ENCODE data around the gene ERP27. TPM values are rescaled to one million over a fixed set of nuclear protein-coding genes. Genes with fewer than 3 reads are reported as not detected.

ERP27 gene
- 4.4 TPM for polyA plus RNA-seq (2013)

DNA sequence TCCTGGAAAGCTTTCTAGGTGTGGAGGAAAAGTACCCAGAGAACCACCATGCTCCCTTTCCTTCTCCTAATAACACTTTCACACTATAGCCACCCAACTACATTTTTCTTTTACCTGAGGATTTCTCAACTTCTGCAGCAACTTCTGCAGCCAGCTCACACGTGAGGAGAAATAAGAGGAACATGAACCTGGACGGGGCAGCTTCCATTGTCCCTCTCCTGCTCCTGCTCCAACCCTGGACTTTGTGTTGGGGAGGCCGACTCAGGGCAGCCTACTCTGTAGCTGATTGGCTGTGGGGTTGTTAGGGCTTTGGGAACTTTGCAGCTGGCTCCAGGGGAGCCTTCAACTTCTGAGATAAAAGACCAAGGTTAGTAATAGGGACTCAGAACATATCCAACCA is at the start of gene ERP27:
Gene ERP27, minus strand, starts transcription at position 237 of the 400 bp plus-strand sequence. Its CDS starts 29 bp downstream, at position 208.
- Histone ChIP-seq H3K27ac (ENCODE audit: insufficient read depth in 1 of 2, low read depth in 1 of 2, low read length in 2 of 2, poor library complexity in 1 of 2, severe bottlenecking in 2 of 2) (peak within 1 kb of the TSS in 1 of 2 experiments; percentile 6), H3K27me3 (replicated peaks in 2 of 5; ENCODE audit: control insufficient read depth in 4 of 5, insufficient read depth in 5 of 5, low read length in 4 of 5) (no peaks in the 10 kb centered on the region), H3K36me3 (ENCODE audit: control insufficient read depth in 4 of 4, insufficient read depth in 4 of 4, low read length in 3 of 4) (peaks cover 16 to 27% (median 21%) of the 10 kb centered on the region in 4 experiments), H3K9me3 (ENCODE audit: control extremely low read depth in 1 of 5, control insufficient read depth in 4 of 5, insufficient read depth in 2 of 5, low read depth in 1 of 5, low read length in 4 of 5) (no peaks in the 10 kb centered on the region), H3K4me3 (ENCODE audit: control insufficient read depth in 1 of 7, extremely low read depth in 1 of 7, insufficient read depth in 4 of 7, low read depth in 2 of 7, low read length in 6 of 7) (no peak within 1 kb of the TSS), H3K4me1 (ENCODE audit: control extremely low read depth in 1 of 4, control insufficient read depth in 4 of 4, insufficient read depth in 4 of 4, low read length in 3 of 4) (peaks cover 4 to 9% (median 7%) of the 10 kb centered on the region in 4 experiments)
- 75% methylated on average over 2 of the region's 3 CpGs for WGBS (ENCODE audit: insufficient coverage)
- DNase-seq: no peak
- ChIA-PET CTCF (interaction anchor here (0.7 to 4.8 kb wide), 8 partner anchors 9 to 163 kb away, joined by 3 to 30 read pairs (median 6); partner anchors contain the start of gene ARHGDIB), POLR2A (interaction anchor here (0.8 kb wide), 1 partner anchor 22 kb away, joined by 3 read pairs; no protein-coding TSS in a partner anchor)

DNA sequence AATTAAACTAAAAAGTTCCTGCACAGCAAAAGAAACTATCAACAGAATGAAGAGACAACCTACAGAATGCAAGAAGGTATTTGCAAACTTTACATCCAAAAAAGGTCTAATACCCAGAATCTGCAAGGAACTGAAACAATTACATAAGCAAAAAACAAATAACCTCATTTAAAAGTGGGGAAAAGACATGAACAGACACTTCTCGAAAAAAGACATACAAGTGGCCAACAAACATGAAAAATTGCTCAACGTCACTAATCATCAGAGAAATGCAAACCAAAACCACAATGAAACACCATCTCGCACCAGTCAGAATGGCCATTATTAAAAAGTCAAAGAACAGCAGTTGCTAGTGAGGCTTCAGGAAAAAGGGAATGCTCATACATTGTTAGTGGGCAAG is 49.7 kb upstream of the ERP27 start:
- peaks cover 13 to 35% (median 21%) of the 10 kb centered on the region in 4 experiments for H3K4me1 ChIP-seq (ENCODE audit: control extremely low read depth in 1 of 4, control insufficient read depth in 4 of 4, insufficient read depth in 4 of 4, low read length in 3 of 4)
- POLR2A ChIA-PET: no interaction called here
- H3K27ac ChIP-seq (ENCODE audit: insufficient read depth in 1 of 2, low read depth in 1 of 2, low read length in 2 of 2, poor library complexity in 1 of 2, severe bottlenecking in 2 of 2): no peak overlapping the region
- H3K4me3 ChIP-seq (ENCODE audit: control insufficient read depth in 1 of 7, extremely low read depth in 1 of 7, insufficient read depth in 4 of 7, low read depth in 2 of 7, low read length in 6 of 7): no peak overlapping the region
- DNase-seq: no peak
- no peaks in the 10 kb centered on the region for H3K36me3 ChIP-seq (ENCODE audit: control insufficient read depth in 4 of 4, insufficient read depth in 4 of 4, low read length in 3 of 4)
- WGBS (ENCODE audit: insufficient coverage): 93% methylated on average over 3 of the region's 3 CpGs
- CTCF ChIA-PET: interaction anchor here (0.6 kb wide), 1 partner anchor 127 kb away, joined by 3 read pairs; no protein-coding TSS in a partner anchor
- no peaks in the 10 kb centered on the region for H3K27me3 ChIP-seq (replicated peaks in 2 of 5; ENCODE audit: control insufficient read depth in 4 of 5, insufficient read depth in 5 of 5, low read length in 4 of 5)
- no peaks in the 10 kb centered on the region for H3K9me3 ChIP-seq (ENCODE audit: control extremely low read depth in 1 of 5, control insufficient read depth in 4 of 5, insufficient read depth in 2 of 5, low read depth in 1 of 5, low read length in 4 of 5)

DNA sequence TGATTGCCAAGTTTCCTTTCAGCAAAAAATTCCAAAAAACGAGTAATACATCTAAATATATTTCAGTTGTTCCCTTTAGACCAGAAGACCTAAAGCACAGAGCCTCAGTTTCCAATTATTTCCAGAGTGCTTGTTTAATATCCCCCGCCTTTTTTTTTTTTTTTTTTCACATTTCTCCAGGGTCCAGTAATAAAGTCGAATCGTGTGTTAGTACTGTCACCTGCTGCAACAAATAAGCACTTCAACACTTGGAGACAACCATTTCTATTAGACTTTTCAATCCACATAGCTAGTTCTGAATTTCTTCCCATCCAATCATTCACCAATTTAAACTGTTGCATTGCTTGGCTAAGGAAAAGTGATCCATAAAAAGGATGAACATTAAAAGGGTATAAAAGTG is 48.1 kb upstream of the ERP27 start:
- ChIA-PET CTCF (interaction anchor here (0.9 to 2.2 kb wide), 6 partner anchors 9 to 139 kb away, joined by 3 to 10 read pairs (median 4); no protein-coding TSS in a partner anchor), POLR2A (no interaction called here)
- H3K27me3 ChIP-seq (replicated peaks in 2 of 5; ENCODE audit: control insufficient read depth in 4 of 5, insufficient read depth in 5 of 5, low read length in 4 of 5): no peaks in the 10 kb centered on the region

DNA sequence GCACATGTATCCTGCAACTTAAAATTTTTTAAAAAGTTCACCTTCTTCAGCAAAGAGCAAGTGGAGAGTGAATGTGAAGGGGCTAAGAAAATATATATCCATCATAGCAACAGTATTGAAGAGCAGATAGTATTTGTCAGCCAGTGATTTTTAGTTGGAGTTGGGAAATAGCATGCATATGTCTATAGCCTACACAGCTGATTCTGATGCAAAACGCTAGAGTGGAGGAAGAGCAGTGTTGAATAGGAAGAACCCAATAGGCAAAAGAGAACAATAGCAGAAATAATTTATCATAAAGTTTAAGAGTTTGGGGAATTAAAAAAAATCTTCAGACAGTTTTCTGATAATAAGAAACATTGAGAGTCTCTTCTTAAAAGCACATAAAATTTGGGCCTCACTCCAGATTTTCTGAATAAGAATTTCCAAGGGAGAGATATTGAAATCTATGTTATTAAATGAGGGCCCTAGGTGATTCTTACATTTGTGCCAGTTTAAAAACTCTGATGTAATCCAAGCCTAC is 46.5 kb upstream of the ERP27 start:
- ChIA-PET CTCF (interaction anchor here (0.9 to 3.8 kb wide), 10 partner anchors 9 to 174 kb away, joined by 3 to 10 read pairs (median 4); partner anchors contain the start of gene PDE6H), POLR2A (no interaction called here)
- DNase-seq: no peak
- peaks cover 25 to 62% (median 35%) of the 10 kb centered on the region in 4 experiments for H3K4me1 ChIP-seq (ENCODE audit: control extremely low read depth in 1 of 4, control insufficient read depth in 4 of 4, insufficient read depth in 4 of 4, low read length in 3 of 4)
- no peak overlapping the region for H3K4me3 ChIP-seq (ENCODE audit: control insufficient read depth in 1 of 7, extremely low read depth in 1 of 7, insufficient read depth in 4 of 7, low read depth in 2 of 7, low read length in 6 of 7)
- H3K9me3 ChIP-seq (ENCODE audit: control extremely low read depth in 1 of 5, control insufficient read depth in 4 of 5, insufficient read depth in 2 of 5, low read depth in 1 of 5, low read length in 4 of 5): no peaks in the 10 kb centered on the region
- no peak overlapping the region for H3K27ac ChIP-seq (ENCODE audit: insufficient read depth in 1 of 2, low read depth in 1 of 2, low read length in 2 of 2, poor library complexity in 1 of 2, severe bottlenecking in 2 of 2)
- no peaks in the 10 kb centered on the region for H3K36me3 ChIP-seq (ENCODE audit: control insufficient read depth in 4 of 4, insufficient read depth in 4 of 4, low read length in 3 of 4)
- no CpG with 5 or more reads among the region's 1 CpG for WGBS (ENCODE audit: insufficient coverage)
- no peaks in the 10 kb centered on the region for H3K27me3 ChIP-seq (replicated peaks in 2 of 5; ENCODE audit: control insufficient read depth in 4 of 5, insufficient read depth in 5 of 5, low read length in 4 of 5)

More for the DNA sequence above, 48.1 kb upstream of the ERP27 start:
- peaks cover 15 to 48% (median 28%) of the 10 kb centered on the region in 4 experiments for H3K4me1 ChIP-seq (ENCODE audit: control extremely low read depth in 1 of 4, control insufficient read depth in 4 of 4, insufficient read depth in 4 of 4, low read length in 3 of 4)
- DNase-seq: peak in 1 of 3 donors; percentile 20
- no peak overlapping the region for H3K27ac ChIP-seq (ENCODE audit: insufficient read depth in 1 of 2, low read depth in 1 of 2, low read length in 2 of 2, poor library complexity in 1 of 2, severe bottlenecking in 2 of 2)
- no peak overlapping the region for H3K4me3 ChIP-seq (ENCODE audit: control insufficient read depth in 1 of 7, extremely low read depth in 1 of 7, insufficient read depth in 4 of 7, low read depth in 2 of 7, low read length in 6 of 7)
- no peaks in the 10 kb centered on the region for H3K9me3 ChIP-seq (ENCODE audit: control extremely low read depth in 1 of 5, control insufficient read depth in 4 of 5, insufficient read depth in 2 of 5, low read depth in 1 of 5, low read length in 4 of 5)
- H3K36me3 ChIP-seq (ENCODE audit: control insufficient read depth in 4 of 4, insufficient read depth in 4 of 4, low read length in 3 of 4): no peaks in the 10 kb centered on the region
- 87% methylated on average over 4 of the region's 4 CpGs for WGBS (ENCODE audit: insufficient coverage)

DNA sequence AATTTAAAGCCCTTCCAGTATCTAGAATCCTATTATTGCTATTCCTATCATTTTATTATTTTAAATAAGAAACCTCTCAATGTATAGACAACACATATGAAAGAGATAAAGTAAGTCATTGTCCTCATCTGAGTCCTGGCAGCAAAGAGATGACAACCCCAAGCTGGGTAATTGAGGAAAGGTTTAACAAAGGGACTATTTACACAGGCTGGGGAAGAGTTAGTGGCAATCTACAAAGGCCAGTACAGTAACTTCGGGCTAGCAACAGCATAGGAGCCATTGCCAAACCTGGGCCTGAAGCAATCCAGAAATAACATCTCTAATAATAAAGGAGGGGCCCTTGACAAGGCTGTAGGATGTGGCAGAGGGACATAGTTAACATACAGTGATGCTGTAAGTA is 45.7 kb upstream of the ERP27 start:
- no peaks in the 10 kb centered on the region for H3K9me3 ChIP-seq (ENCODE audit: control extremely low read depth in 1 of 5, control insufficient read depth in 4 of 5, insufficient read depth in 2 of 5, low read depth in 1 of 5, low read length in 4 of 5)
- H3K27me3 ChIP-seq (replicated peaks in 2 of 5; ENCODE audit: control insufficient read depth in 4 of 5, insufficient read depth in 5 of 5, low read length in 4 of 5): no peaks in the 10 kb centered on the region
- POLR2A ChIA-PET: no interaction called here
- no peak overlapping the region for H3K27ac ChIP-seq (ENCODE audit: insufficient read depth in 1 of 2, low read depth in 1 of 2, low read length in 2 of 2, poor library complexity in 1 of 2, severe bottlenecking in 2 of 2)
- no peaks in the 10 kb centered on the region for H3K36me3 ChIP-seq (ENCODE audit: control insufficient read depth in 4 of 4, insufficient read depth in 4 of 4, low read length in 3 of 4)
- no peak overlapping the region for H3K4me3 ChIP-seq (ENCODE audit: control insufficient read depth in 1 of 7, extremely low read depth in 1 of 7, insufficient read depth in 4 of 7, low read depth in 2 of 7, low read length in 6 of 7)
- WGBS (ENCODE audit: insufficient coverage): 100% methylated on average over 1 of the region's 1 CpG
- CTCF ChIA-PET: interaction anchor here (0.7 to 3.8 kb wide), 9 partner anchors 8 to 58 kb away, joined by 3 to 10 read pairs (median 5); partner anchors contain the start of gene PDE6H
- peaks cover 19 to 62% (median 33%) of the 10 kb centered on the region in 4 experiments for H3K4me1 ChIP-seq (ENCODE audit: control extremely low read depth in 1 of 4, control insufficient read depth in 4 of 4, insufficient read depth in 4 of 4, low read length in 3 of 4)
- DNase-seq: no peak

DNA sequence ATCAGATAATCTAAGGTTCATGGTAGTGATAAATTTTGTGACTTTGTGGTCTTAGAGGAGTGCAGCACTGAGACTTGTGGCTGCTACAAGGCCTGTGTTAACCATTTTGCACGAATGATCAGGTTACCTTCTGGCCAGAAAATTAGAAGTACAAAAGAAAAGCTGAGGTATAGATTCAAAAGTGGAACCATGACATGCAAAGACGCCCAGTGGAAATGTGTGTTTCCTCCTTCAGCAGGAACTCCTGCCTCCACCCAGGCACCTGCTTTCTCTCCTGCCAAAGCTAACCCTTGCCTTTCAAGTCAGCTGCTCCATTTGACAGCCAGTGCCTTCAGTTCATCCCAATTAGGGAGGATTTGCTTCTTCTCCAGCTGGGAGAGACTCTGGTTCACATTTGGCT is 44.7 kb upstream of the ERP27 start:
- Histone ChIP-seq H3K27ac (ENCODE audit: insufficient read depth in 1 of 2, low read depth in 1 of 2, low read length in 2 of 2, poor library complexity in 1 of 2, severe bottlenecking in 2 of 2) (no peak overlapping the region), H3K4me1 (ENCODE audit: control extremely low read depth in 1 of 4, control insufficient read depth in 4 of 4, insufficient read depth in 4 of 4, low read length in 3 of 4) (peaks cover 19 to 65% (median 34%) of the 10 kb centered on the region in 4 experiments), H3K27me3 (replicated peaks in 2 of 5; ENCODE audit: control insufficient read depth in 4 of 5, insufficient read depth in 5 of 5, low read length in 4 of 5) (no peaks in the 10 kb centered on the region), H3K4me3 (ENCODE audit: control insufficient read depth in 1 of 7, extremely low read depth in 1 of 7, insufficient read depth in 4 of 7, low read depth in 2 of 7, low read length in 6 of 7) (peak overlapping the region in 1 of 7 experiments; percentile 37), H3K36me3 (ENCODE audit: control insufficient read depth in 4 of 4, insufficient read depth in 4 of 4, low read length in 3 of 4) (no peaks in the 10 kb centered on the region), H3K9me3 (ENCODE audit: control extremely low read depth in 1 of 5, control insufficient read depth in 4 of 5, insufficient read depth in 2 of 5, low read depth in 1 of 5, low read length in 4 of 5) (no peaks in the 10 kb centered on the region)
- CTCF ChIA-PET: interaction anchor here (1.3 to 3.8 kb wide), 6 partner anchors 10 to 47 kb away, joined by 5 to 10 read pairs (median 6); partner anchors contain the start of gene PDE6H
- POLR2A ChIA-PET: no interaction called here
- 15% methylated on average over 2 of the region's 2 CpGs for WGBS (ENCODE audit: insufficient coverage)
- DNase-seq: peak in 2 of 3 donors; percentile 66 to 76

DNA sequence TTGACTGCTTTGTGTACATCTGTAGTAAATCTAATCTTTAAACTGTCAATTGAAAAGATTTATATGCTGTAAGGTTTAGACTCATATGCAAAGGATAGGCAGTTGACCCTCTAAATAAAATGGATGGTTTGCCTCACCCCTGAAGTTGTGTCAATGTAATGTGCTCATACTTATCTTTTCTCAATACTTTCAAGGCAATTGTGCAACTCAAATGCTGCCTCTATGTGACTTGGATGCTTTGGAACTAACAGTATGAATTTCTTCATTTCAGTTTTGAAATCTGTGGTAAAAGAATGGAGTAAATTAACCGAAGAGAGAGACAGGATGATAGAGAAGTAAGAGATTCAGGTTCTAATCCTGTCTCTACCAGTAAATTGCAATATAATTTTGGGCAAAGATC is 44.2 kb upstream of the ERP27 start:
- Histone ChIP-seq H3K9me3 (ENCODE audit: control extremely low read depth in 1 of 5, control insufficient read depth in 4 of 5, insufficient read depth in 2 of 5, low read depth in 1 of 5, low read length in 4 of 5) (no peaks in the 10 kb centered on the region), H3K4me3 (ENCODE audit: control insufficient read depth in 1 of 7, extremely low read depth in 1 of 7, insufficient read depth in 4 of 7, low read depth in 2 of 7, low read length in 6 of 7) (peak overlapping the region in 1 of 7 experiments; percentile 37), H3K36me3 (ENCODE audit: control insufficient read depth in 4 of 4, insufficient read depth in 4 of 4, low read length in 3 of 4) (no peaks in the 10 kb centered on the region), H3K27me3 (replicated peaks in 2 of 5; ENCODE audit: control insufficient read depth in 4 of 5, insufficient read depth in 5 of 5, low read length in 4 of 5) (no peaks in the 10 kb centered on the region), H3K27ac (ENCODE audit: insufficient read depth in 1 of 2, low read depth in 1 of 2, low read length in 2 of 2, poor library complexity in 1 of 2, severe bottlenecking in 2 of 2) (no peak overlapping the region), H3K4me1 (ENCODE audit: control extremely low read depth in 1 of 4, control insufficient read depth in 4 of 4, insufficient read depth in 4 of 4, low read length in 3 of 4) (peaks cover 19 to 65% (median 34%) of the 10 kb centered on the region in 4 experiments)
- no CpG with 5 or more reads among the region's 1 CpG for WGBS (ENCODE audit: insufficient coverage)
- CTCF ChIA-PET: interaction anchor here (1.4 to 3.8 kb wide), 5 partner anchors 10 to 28 kb away, joined by 5 to 10 read pairs (median 7); partner anchors contain the start of gene PDE6H
- no peak for DNase-seq
- POLR2A ChIA-PET: no interaction called here
